SK-N-MC (cell line): ENCODE data around the gene TSR3.

Experiments
- EZH2 ChIP-seq: fragments of 200-600 bp; sonication (generic); IDR thresholded peaks from one replicate; pipeline ENCODE4 v1.6.1; 2017; ENCODE audit warnings: antibody characterized with exemption
- FOXP2 ChIP-seq: optimal IDR thresholded peaks from 2 replicates; pipeline ENCODE3; 2011; ENCODE audit warnings: mild to moderate bottlenecking, moderate library complexity; ENCODE audit not compliant: insufficient read depth; ENCODE audit errors: extremely low read length, control extremely low read depth
- POLR2AphosphoS5 ChIP-seq: IDR thresholded peaks from 2 replicates; pipeline ENCODE4 v1.6.1; 2012; ENCODE audit warnings: mild to moderate bottlenecking, low read depth, low read length, borderline replicate concordance

- no peak for TF ChIP-seq EZH2
- TF ChIP-seq POLR2AphosphoS5: no peak
- TF ChIP-seq FOXP2: no peak
These were observed 31.6 kb downstream of the TSR3 start for GRCh38 chr16:1320097-1320496.
